Spinal cord (tissue), 10 donors: ENCODE data around the gene RDH11. TPM values are rescaled to one million over a fixed set of nuclear protein-coding genes. Genes with fewer than 3 reads are reported as not detected.
"Not testable (repeated sequence)": the region's sequence is repeated elsewhere in the genome, so short reads cannot be mapped to it uniquely, and the experiment has no call there.

Experiments
- DNase-seq, 6 donors: peaks; one replicate each; pipeline versions ENCODE4 v3.0.0 to v3.0.0-alpha.2; 2013 to 2015; ENCODE audit warnings: low spot score in 6 of 6, low read depth in 4 of 6
- H3K27ac ChIP-seq: one replicate; pipeline ENCODE4 v1.5.1; 2013; ENCODE audit warnings: low read depth, low read length, control low read depth
- H3K27me3 ChIP-seq: one replicate; pipeline ENCODE4 v1.6.1; 2013; ENCODE audit warnings: low read length; ENCODE audit not compliant: control insufficient read depth, insufficient read depth
- H3K36me3 ChIP-seq: one replicate; pipeline ENCODE4 v1.6.1; 2013; ENCODE audit warnings: low read length; ENCODE audit not compliant: control insufficient read depth, insufficient read depth
- H3K4me1 ChIP-seq: one replicate; pipeline ENCODE4 v1.6.1; 2013; ENCODE audit warnings: low read length; ENCODE audit not compliant: control insufficient read depth, insufficient read depth
- H3K4me3 ChIP-seq: one replicate; pipeline ENCODE4 v1.5.1; 2013; ENCODE audit warnings: low read depth, low read length, control low read depth
- H3K9me3 ChIP-seq: one replicate; pipeline ENCODE4 v1.6.1; 2013; ENCODE audit warnings: low read length; ENCODE audit not compliant: control insufficient read depth, insufficient read depth
- WGBS: methylation state at CpG from one replicate; pipeline ENCODE4 v1.1.5; 2013; ENCODE audit warnings: missing lambda C conversion rate; ENCODE audit not compliant: insufficient coverage; 5-methylcytosine and 5-hydroxymethylcytosine counted together
- polyA plus RNA-seq, 2 donors: library from polyadenylated mRNA; unstranded; fragments of 120-200 nt; gene quantifications; one replicate each; pipeline ENCODE4 v1.2.1, GENCODE V29; 2013; ENCODE audit not compliant: insufficient read length in 2 of 2
- total RNA-seq, 2 donors: library from RNA; depleted of rRNA in 1 of 2; stranded (reverse); fragments of 120-200 nt in 1 of 2; fragments of >200 nt in 1 of 2; gene quantifications; one replicate each; pipeline versions ENCODE4 v1.2.3 to v1.2.4, GENCODE V29; 2013 to 2014
- donor health status: healthy.

RDH11 gene
- total and polyA plus RNA-seq, 4 donors = 94.7 to 150 (median 142) TPM

GRCh38 chr14:67728258-67728657, 32.7 kb upstream of the RDH11 start:
- no peaks in the 10 kb centered on the region for H3K27me3 ChIP-seq
- no peaks in the 10 kb centered on the region for H3K9me3 ChIP-seq
- H3K36me3 ChIP-seq = no peaks in the 10 kb centered on the region
- no peak for DNase-seq
- no peak overlapping the region for H3K27ac ChIP-seq
- H3K4me1 ChIP-seq = peaks cover 4% of the 10 kb centered on the region
- no peak overlapping the region for H3K4me3 ChIP-seq

DNA sequence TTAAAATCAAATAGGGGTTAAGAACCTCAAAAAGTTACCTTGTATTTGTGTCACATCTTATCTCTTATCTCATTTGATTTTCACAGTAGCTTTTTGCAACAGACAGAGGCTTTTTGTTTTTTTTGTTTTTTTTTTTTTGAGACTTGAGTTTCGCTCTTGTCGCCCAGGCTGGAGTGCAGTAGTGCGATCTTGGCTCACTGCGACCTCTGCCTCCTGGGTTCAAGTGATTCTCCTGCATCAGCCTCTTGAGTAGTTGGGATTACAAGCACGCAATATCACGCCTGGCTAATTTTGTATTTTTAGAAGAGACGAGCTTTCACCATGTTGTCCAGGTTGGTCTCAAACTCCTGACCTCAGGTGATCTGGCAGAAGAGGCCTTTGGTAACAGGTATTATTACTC, 31.8 kb upstream of the RDH11 start:
- H3K4me1 ChIP-seq = peaks cover 9% of the 10 kb centered on the region
- no peak for DNase-seq
- no peaks in the 10 kb centered on the region for H3K36me3 ChIP-seq
- WGBS = 93% methylated on average over 7 of the region's 7 CpGs
- no peaks in the 10 kb centered on the region for H3K9me3 ChIP-seq
- H3K4me3 ChIP-seq = no peak overlapping the region
- no peaks in the 10 kb centered on the region for H3K27me3 ChIP-seq
- no peak overlapping the region for H3K27ac ChIP-seq

DNA sequence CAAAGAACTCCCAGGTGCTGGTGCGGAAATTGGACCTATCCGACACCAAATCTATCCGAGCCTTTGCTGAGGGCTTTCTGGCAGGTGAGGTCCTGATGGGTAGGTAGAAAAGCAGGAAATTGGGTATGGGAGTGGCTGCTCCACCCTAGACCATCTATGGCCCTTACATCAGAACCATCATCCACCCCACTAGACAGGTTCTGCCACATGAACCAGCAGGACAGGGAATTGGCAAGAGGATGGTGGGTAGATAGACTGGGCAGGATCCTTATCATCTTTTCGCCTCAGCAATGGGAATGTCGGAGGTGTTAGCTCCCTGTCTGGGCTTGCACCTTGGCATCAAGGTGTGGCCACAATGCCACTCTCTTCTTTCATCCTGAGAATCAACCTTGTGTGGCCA, 29.6 kb upstream of the RDH11 start:
- no peaks in the 10 kb centered on the region for H3K9me3 ChIP-seq
- no peak for DNase-seq
- no peaks in the 10 kb centered on the region for H3K27me3 ChIP-seq
- no peak overlapping the region for H3K4me3 ChIP-seq
- no peaks in the 10 kb centered on the region for H3K36me3 ChIP-seq
- H3K27ac ChIP-seq = no peak overlapping the region
- peaks cover 10% of the 10 kb centered on the region for H3K4me1 ChIP-seq
- 87% methylated on average over 3 of the region's 5 CpGs for WGBS

DNA sequence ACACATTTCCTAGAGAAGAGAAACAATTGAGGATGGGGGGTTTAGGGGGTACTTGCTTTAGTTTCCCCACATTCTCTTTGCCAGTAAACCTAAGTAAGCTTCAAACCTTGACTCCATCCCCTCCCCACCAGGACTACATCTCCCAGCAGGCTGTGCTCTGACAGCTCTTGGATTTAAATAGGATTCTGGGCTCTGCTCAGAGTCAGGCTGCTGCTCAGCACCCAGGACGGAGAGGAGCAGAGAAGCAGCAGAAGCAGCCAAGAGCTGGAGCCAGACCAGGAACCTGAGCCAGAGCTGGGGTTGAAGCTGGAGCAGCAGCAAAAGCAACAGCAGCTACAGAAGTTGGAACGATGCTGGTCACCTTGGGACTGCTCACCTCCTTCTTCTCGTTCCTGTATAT, 26.7 kb upstream of the RDH11 start:
- no peaks in the 10 kb centered on the region for H3K27me3 ChIP-seq
- no peaks in the 10 kb centered on the region for H3K36me3 ChIP-seq
- no peak overlapping the region for H3K4me3 ChIP-seq
- 0% methylated on average over 1 of the region's 3 CpGs for WGBS
- H3K4me1 ChIP-seq = peaks cover 6% of the 10 kb centered on the region
- H3K27ac ChIP-seq = no peak overlapping the region
- peak in 5 of 6 donors; percentile 49 to 86 (median 52) for DNase-seq
- no peaks in the 10 kb centered on the region for H3K9me3 ChIP-seq

DNA sequence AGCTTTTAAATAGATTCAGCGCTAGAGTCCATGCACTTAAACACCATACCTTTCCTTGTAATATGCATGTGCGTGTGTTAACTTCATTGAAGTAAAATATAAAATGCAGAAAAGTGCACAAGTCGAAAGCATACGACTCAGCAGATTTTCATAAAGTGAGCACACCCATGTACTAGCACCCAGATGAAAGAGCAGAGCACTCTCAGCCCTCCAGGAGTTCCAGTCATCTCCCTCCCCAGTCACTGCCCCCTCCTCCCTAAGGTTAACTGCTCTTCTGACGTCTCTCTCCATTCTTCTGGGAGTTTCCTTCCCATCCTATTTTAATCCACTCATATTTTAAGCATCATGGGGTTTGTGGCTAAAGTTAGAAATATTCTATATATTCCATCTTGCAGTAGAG, 26.3 kb upstream of the RDH11 start:
- DNase-seq = no peak
- Histone ChIP-seq H3K36me3 (no peaks in the 10 kb centered on the region), H3K9me3 (no peaks in the 10 kb centered on the region), H3K4me1 (peaks cover 6% of the 10 kb centered on the region), H3K27me3 (no peaks in the 10 kb centered on the region), H3K27ac (no peak overlapping the region), H3K4me3 (no peak overlapping the region)
- WGBS = 82% methylated on average over 2 of the region's 5 CpGs

DNA sequence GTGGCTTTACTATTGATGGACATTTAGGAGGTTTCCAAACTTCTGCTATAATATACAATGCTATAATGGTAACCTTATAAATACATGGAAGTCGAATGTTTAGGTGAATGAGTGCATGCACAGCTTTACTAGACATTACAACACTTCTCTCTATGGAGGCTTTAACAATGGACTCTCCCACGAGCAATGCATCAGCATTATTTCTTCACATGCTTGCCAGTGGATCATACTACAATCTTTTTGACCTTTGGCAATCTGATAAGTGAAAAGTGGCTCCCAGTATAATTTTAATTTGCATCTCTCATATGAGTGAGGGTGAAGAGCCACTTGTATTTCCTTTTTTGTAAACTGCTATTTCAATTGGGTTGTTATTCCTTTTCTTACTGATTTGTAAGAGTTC, 24.3 kb upstream of the RDH11 start:
- DNase-seq = no peak
- WGBS = no CpG with 5 or more reads among the region's 2 CpGs
- Histone ChIP-seq H3K9me3 (no peaks in the 10 kb centered on the region), H3K36me3 (no peaks in the 10 kb centered on the region), H3K4me1 (peaks cover 6% of the 10 kb centered on the region), H3K27me3 (no peaks in the 10 kb centered on the region), H3K27ac (no peak overlapping the region), H3K4me3 (no peak overlapping the region)

DNA sequence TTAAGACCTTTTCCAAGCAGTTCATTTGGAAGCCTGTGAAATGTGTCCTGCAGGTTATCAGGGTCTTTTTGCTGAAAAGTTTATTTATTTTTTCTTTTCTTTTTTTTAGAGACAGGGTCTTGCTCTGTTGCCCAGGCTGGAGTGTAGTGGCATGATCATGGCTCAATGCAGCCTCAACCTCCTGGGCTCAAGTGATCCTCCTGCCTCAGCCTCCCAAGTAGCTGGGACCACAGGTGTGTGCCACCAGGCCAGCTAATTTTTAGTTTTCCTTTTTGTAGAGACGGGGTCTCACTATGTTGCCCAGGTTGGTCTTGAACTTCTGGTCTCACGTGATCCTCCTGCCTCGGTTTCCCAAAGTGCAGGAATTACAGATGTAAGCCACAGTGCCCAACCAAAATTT, 23.8 kb upstream of the RDH11 start:
- no CpG with 5 or more reads among the region's 3 CpGs for WGBS
- H3K9me3 ChIP-seq, DNase-seq: not testable (repeated sequence)

DNA sequence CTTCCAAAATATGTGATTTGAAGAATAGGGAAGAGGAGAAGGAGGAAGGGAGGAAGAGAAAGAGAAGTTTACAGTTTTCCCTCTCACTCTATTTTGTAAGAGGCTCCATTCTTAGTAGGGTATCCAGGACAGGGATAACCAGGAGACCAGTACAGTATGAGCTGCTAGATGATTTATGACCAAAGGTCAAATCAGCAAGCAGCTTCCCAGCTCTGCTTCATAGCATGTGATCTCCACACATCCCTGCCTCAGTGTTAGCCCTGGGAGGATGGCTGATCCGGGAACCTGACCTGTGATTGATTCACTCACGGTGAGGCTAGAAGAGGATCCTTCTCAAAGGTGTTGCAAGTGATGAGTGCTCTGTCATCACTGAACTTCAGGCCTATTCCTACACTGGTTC, 22.7 kb upstream of the RDH11 start:
- DNase-seq = no peak
- WGBS = 83% methylated on average over 1 of the region's 2 CpGs
- no peak overlapping the region for H3K27ac ChIP-seq
- H3K27me3 ChIP-seq = no peaks in the 10 kb centered on the region
- H3K4me3 ChIP-seq = no peak overlapping the region
- H3K36me3 ChIP-seq = no peaks in the 10 kb centered on the region
- H3K9me3 ChIP-seq = no peaks in the 10 kb centered on the region
- H3K4me1 ChIP-seq = peaks cover 6% of the 10 kb centered on the region

More for the DNA sequence above, 23.8 kb upstream of the RDH11 start:
- H3K4me3 ChIP-seq, H3K27ac ChIP-seq, H3K36me3 ChIP-seq, H3K4me1 ChIP-seq, H3K27me3 ChIP-seq: not testable (repeated sequence)

- H3K27me3 ChIP-seq = no peaks in the 10 kb centered on the region
- DNase-seq = no peak
- no peaks in the 10 kb centered on the region for H3K4me1 ChIP-seq
- no peaks in the 10 kb centered on the region for H3K36me3 ChIP-seq
- no CpG with 5 or more reads among the region's 1 CpG for WGBS
- H3K27ac ChIP-seq = no peak overlapping the region
- H3K9me3 ChIP-seq = no peaks in the 10 kb centered on the region
- H3K4me3 ChIP-seq = no peak overlapping the region
Observed at GRCh38 chr14:67717048-67717447, 21.5 kb upstream of the RDH11 start.

- DNase-seq = no peak
- Histone ChIP-seq H3K27me3 (no peaks in the 10 kb centered on the region), H3K4me3 (no peak overlapping the region), H3K4me1 (no peaks in the 10 kb centered on the region), H3K36me3 (no peaks in the 10 kb centered on the region), H3K9me3 (peaks cover 4% of the 10 kb centered on the region), H3K27ac (no peak overlapping the region)
- WGBS = no CpG with 5 or more reads among the region's 2 CpGs
Observed at GRCh38 chr14:67710209-67710608, 14.6 kb upstream of the RDH11 start.
